Measurements from ENCODE around the gene CFAP97.

DNA sequence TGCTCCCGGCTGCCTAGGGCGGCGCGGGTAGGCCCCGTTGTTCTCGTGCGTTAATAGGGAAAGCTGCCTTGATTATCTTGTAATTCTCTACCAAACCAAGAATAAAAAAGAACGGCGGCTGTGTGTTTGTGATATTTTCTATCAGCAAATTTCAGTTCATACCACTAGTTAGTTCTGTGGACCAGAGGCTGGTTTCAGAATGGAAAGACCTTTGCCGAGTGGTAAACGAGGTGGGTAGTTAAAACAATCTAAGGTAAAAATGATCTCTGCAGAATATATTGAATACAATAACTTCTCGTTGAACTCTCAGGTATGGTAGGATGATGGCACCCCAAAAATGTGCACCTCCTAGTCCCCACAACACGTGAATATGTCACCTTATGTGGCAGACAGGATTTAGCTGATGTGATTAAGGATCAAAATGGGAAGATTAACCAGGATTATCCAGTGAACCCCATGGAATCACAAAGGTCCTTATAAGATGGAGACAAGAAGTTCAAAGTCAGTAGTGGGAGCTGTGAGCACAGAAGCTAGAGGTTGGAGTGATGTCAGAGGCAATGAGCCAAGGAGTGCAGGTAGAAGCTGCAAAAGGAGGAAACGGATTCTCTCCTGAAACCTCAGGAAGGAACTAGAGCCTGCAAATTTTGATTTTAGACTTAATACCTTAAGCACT lies 574 bp upstream of the CFAP97 start:
- TF ChIP-seq TAF1 (IDR thresholded peaks at IDR 0.05; ENCODE audit: borderline replicate concordance, insufficient read depth, low read length) (no peak), SIN3A (IDR thresholded peaks at IDR 0.05; ENCODE audit: borderline replicate concordance, insufficient read depth, low read length) (0 out of 2 replicates have a peak, but pooled peaks have one; percentile 75), POLR2AphosphoS5 (IDR thresholded peaks at IDR 0.05; ENCODE audit: low read depth, low read length) (no peak)
- TF ChIP-seq, protein P1, sequence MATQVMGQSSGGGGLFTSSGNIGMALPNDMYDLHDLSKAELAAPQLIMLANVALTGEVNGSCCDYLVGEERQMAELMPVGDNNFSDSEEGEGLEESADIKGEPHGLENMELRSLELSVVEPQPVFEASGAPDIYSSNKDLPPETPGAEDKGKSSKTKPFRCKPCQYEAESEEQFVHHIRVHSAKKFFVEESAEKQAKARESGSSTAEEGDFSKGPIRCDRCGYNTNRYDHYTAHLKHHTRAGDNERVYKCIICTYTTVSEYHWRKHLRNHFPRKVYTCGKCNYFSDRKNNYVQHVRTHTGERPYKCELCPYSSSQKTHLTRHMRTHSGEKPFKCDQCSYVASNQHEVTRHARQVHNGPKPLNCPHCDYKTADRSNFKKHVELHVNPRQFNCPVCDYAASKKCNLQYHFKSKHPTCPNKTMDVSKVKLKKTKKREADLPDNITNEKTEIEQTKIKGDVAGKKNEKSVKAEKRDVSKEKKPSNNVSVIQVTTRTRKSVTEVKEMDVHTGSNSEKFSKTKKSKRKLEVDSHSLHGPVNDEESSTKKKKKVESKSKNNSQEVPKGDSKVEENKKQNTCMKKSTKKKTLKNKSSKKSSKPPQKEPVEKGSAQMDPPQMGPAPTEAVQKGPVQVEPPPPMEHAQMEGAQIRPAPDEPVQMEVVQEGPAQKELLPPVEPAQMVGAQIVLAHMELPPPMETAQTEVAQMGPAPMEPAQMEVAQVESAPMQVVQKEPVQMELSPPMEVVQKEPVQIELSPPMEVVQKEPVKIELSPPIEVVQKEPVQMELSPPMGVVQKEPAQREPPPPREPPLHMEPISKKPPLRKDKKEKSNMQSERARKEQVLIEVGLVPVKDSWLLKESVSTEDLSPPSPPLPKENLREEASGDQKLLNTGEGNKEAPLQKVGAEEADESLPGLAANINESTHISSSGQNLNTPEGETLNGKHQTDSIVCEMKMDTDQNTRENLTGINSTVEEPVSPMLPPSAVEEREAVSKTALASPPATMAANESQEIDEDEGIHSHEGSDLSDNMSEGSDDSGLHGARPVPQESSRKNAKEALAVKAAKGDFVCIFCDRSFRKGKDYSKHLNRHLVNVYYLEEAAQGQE (IDR thresholded peaks at IDR 0.05; ENCODE audit: insufficient read depth in 1 of 2, low read depth in 2 of 2, low read length in 2 of 2): no peak
